ENCODE data around the gene MRPS24. TPM values are rescaled to one million over a fixed set of nuclear protein-coding genes. Genes with fewer than 3 reads are reported as not detected.
"Not testable (repeated sequence)": the region's sequence is repeated elsewhere in the genome, so short reads cannot be mapped to it uniquely, and the experiment has no call there.

The MRPS24 gene
- total RNA-seq, 4 donors from 2014 or later: 65.1 to 111 (median 95.6) TPM

GRCh38 chr7:43823941-43824340 lies 45.4 kb downstream of the MRPS24 start:
- Histone ChIP-seq H3K27me3 (peaks cover 14% of the 10 kb centered on the region), H3K4me3 (no peak overlapping the region), H3K9me3 (no peaks in the 10 kb centered on the region), H3K27ac (no peak overlapping the region), H3K4me1 (no peaks in the 10 kb centered on the region), H3K36me3 (no peaks in the 10 kb centered on the region)
- 93% methylated on average over 6 of the region's 6 CpGs for WGBS
- DNase-seq (ENCODE audit: low spot score in 2 of 2): no peak
- no peak for TF ChIP-seq POLR2A (IDR thresholded peaks at IDR 0.05)
- TF ChIP-seq POLR2AphosphoS5 (IDR thresholded peaks at IDR 0.05): no peak
- TF ChIP-seq, protein P1, sequence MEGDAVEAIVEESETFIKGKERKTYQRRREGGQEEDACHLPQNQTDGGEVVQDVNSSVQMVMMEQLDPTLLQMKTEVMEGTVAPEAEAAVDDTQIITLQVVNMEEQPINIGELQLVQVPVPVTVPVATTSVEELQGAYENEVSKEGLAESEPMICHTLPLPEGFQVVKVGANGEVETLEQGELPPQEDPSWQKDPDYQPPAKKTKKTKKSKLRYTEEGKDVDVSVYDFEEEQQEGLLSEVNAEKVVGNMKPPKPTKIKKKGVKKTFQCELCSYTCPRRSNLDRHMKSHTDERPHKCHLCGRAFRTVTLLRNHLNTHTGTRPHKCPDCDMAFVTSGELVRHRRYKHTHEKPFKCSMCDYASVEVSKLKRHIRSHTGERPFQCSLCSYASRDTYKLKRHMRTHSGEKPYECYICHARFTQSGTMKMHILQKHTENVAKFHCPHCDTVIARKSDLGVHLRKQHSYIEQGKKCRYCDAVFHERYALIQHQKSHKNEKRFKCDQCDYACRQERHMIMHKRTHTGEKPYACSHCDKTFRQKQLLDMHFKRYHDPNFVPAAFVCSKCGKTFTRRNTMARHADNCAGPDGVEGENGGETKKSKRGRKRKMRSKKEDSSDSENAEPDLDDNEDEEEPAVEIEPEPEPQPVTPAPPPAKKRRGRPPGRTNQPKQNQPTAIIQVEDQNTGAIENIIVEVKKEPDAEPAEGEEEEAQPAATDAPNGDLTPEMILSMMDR (IDR thresholded peaks at IDR 0.05): no peak
- no peak for TF ChIP-seq EP300 (IDR thresholded peaks at IDR 0.05)

DNA sequence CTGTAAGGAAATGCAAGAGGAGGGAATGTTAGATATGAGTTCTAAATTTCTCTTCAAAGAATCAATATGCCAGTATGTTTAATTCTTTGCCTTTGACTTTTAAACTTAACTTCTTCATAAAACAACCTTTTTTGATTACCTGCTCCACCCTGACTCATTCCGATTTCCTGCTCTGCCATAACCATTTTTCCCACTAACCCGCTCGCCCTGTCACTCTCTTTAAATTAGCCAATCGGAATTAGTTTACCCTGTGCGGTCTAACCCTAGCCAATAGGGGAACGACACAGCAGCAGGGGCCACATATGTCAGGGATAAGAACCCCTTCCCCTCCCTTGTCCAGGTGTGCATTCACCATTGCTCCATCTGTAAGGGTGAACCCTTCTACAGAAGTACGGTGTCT lies 45.9 kb downstream of the MRPS24 start:
- H3K9me3 ChIP-seq; H3K4me3 ChIP-seq; H3K36me3 ChIP-seq; H3K27ac ChIP-seq; H3K4me1 ChIP-seq; DNase-seq (ENCODE audit: low spot score in 2 of 2): not testable (repeated sequence)
- peaks cover 13% of the 10 kb centered on the region for H3K27me3 ChIP-seq
- WGBS: 90% methylated on average over 7 of the region's 7 CpGs

Other genes with a start within 250 kb of the MRPS24 start
- gene COA1, start 140.0 kb downstream of the MRPS24 start, total RNA-seq: 100 to 1,000 TPM in 1 of 4 donors, 10 to 100 TPM in 3; 35.3 to 775 (median 40.0) TPM
- gene BLVRA, start 110.8 kb downstream of the MRPS24 start, total RNA-seq: 10 to 100 TPM; 24.4 to 43.9 (median 29.2) TPM
- 10 to 100 TPM; 36.3 to 60.3 (median 39.6) TPM for gene URGCP, start 37.1 kb upstream of the MRPS24 start, total RNA-seq
- gene UBE2D4, start 56.9 kb upstream of the MRPS24 start, total RNA-seq: 10 to 100 TPM; 13.6 to 29.1 (median 17.2) TPM
- not detected for gene SPDYE1, start 128.4 kb upstream of the MRPS24 start, total RNA-seq
- 100 to 1,000 TPM in 1 of 4 donors, 10 to 100 TPM in 3; 95.7 to 133 (median 98.2) TPM for gene DBNL, start 175.2 kb upstream of the MRPS24 start, total RNA-seq
- gene PGAM2, start 196.1 kb upstream of the MRPS24 start, total RNA-seq: 1 to 10 TPM in 2 of 4 donors, not detected in 2; 2.3 to 5.0 TPM
- 10 to 100 TPM; 38.0 to 77.6 (median 56.9) TPM for gene POLM, start 213.0 kb upstream of the MRPS24 start, total RNA-seq
- 10 to 100 TPM; 24.3 to 74.0 (median 43.3) TPM for gene AEBP1, start 234.8 kb upstream of the MRPS24 start, total RNA-seq

Data from suprapubic skin (tissue), 4 donors.